GM23338 (cell line): Measurements from ENCODE around the gene INPP5A. TPM values are rescaled to one million over a fixed set of nuclear protein-coding genes. Genes with fewer than 3 reads are reported as not detected.

Experiments
- ATAC-seq: fragments of 200-7000 bp; cut with Tn5 transposase; 3 replicates; pipeline ENCODE4 v1.9.1; 2020
- DNase-seq: peaks from one replicate; pipeline ENCODE4 v3.0.0-alpha.2; 2015; ENCODE audit warnings: low spot score
- H2AFZ ChIP-seq: fragments of 200-600 bp; sonication (generic); 2 replicates; pipeline ENCODE4 v1.8.0; 2016; ENCODE audit warnings: antibody characterized with exemption, mild to moderate bottlenecking, moderate library complexity
- H3F3A ChIP-seq: fragments of 200-600 bp; sonication (generic); replicated peaks from 2 replicates; pipeline ENCODE4 v1.8.0; 2017; ENCODE audit warnings: antibody characterized with exemption, mixed run types, low read depth
- H3K27ac ChIP-seq: fragments of 200-600 bp; sonication (generic); 2 replicates; pipeline ENCODE4 v1.6.1; 2016; ENCODE audit warnings: low read depth
- H3K27me3 ChIP-seq: fragments of 200-600 bp; sonication (generic); 2 replicates; pipeline ENCODE4 v1.8.0; 2016; ENCODE audit warnings: mild to moderate bottlenecking, mixed run types, moderate library complexity; ENCODE audit not compliant: insufficient read depth
- H3K36me3 ChIP-seq: fragments of 200-600 bp; sonication (generic); 2 replicates; pipeline ENCODE4 v1.8.0; 2016; ENCODE audit warnings: mild to moderate bottlenecking; ENCODE audit not compliant: insufficient read depth
- H3K4me1 ChIP-seq: fragments of 200-600 bp; sonication (generic); 2 replicates; pipeline ENCODE4 v1.8.0; 2016; ENCODE audit warnings: mild to moderate bottlenecking, moderate library complexity; ENCODE audit not compliant: insufficient read depth
- H3K4me2 ChIP-seq: fragments of 200-600 bp; sonication (generic); 2 replicates; pipeline ENCODE4 v1.7.1; 2017; ENCODE audit warnings: mixed run types
- H3K4me3 ChIP-seq: fragments of 200-600 bp; sonication (generic); 2 replicates; pipeline ENCODE4 v1.6.1; 2016; ENCODE audit warnings: mixed run types
- H3K79me2 ChIP-seq: fragments of 200-600 bp; sonication (generic); replicated peaks from 2 replicates; pipeline ENCODE4 v1.8.0; 2017; ENCODE audit warnings: mild to moderate bottlenecking; ENCODE audit not compliant: insufficient read depth
- H3K9me2 ChIP-seq: fragments of 200-600 bp; sonication (generic); 2 replicates; pipeline ENCODE4 v1.8.0; 2017; ENCODE audit not compliant: insufficient read depth
- H4K20me1 ChIP-seq: fragments of 200-600 bp; sonication (generic); replicated peaks from 2 replicates; pipeline ENCODE4 v1.8.0; 2017; ENCODE audit warnings: mild to moderate bottlenecking; ENCODE audit not compliant: insufficient read depth
- H3K27ac Mint-ChIP-seq: 2 replicates; pipeline ENCODE4 v1.8.0; 2020; ENCODE audit warnings: inconsistent platforms, mild to moderate bottlenecking, moderate library complexity, mixed read lengths
- H3K27me3 Mint-ChIP-seq: 3 replicates; pipeline ENCODE4 v1.8.0; 2022; ENCODE audit warnings: low read depth, mild to moderate bottlenecking, moderate library complexity, mixed read lengths, inconsistent platforms; ENCODE audit not compliant: insufficient read depth, poor library complexity
- H3K36me3 Mint-ChIP-seq: 3 replicates; pipeline ENCODE4 v1.8.0; 2021; ENCODE audit warnings: low read depth, mild to moderate bottlenecking, inconsistent platforms, moderate library complexity, mixed read lengths
- H3K4me1 Mint-ChIP-seq: 3 replicates; pipeline ENCODE4 v1.8.0; 2020; ENCODE audit warnings: mild to moderate bottlenecking, inconsistent platforms, mixed read lengths
- H3K4me3 Mint-ChIP-seq: 3 replicates; pipeline ENCODE4 v1.8.0; 2021; ENCODE audit warnings: moderate library complexity, mild to moderate bottlenecking, inconsistent platforms, mixed read lengths
- H3K9me3 Mint-ChIP-seq: 3 replicates; pipeline ENCODE4 v1.8.0; 2020; ENCODE audit warnings: moderate library complexity, mild to moderate bottlenecking, inconsistent platforms, mixed read lengths
- CREB1 ChIP-seq: fragments of 250-450 bp; sonication (Bioruptor Pico); IDR thresholded peaks from 2 replicates; pipeline ENCODE4 v1.5.0; 2020; ENCODE audit warnings: low read depth, mild to moderate bottlenecking, moderate library complexity
- EZH2 ChIP-seq: fragments of 200-600 bp; sonication (generic); IDR thresholded peaks from one replicate; pipeline ENCODE4 v1.8.0; 2017; ENCODE audit warnings: antibody characterized with exemption, mild to moderate bottlenecking, low read depth; ENCODE audit not compliant: unreplicated experiment
- EZH2phosphoT487 ChIP-seq: fragments of 200-600 bp; sonication (generic); IDR thresholded peaks from one replicate; pipeline ENCODE4 v1.8.1; 2018; ENCODE audit warnings: antibody characterized with exemption; ENCODE audit not compliant: unreplicated experiment
- NANOG ChIP-seq: IDR thresholded peaks from 2 replicates; pipeline ENCODE4 v1.6.1; 2016; ENCODE audit warnings: antibody characterized with exemption, borderline replicate concordance
- polyA plus RNA-seq: library from polyadenylated mRNA; unstranded; fragments of >200 nt; fragmentation: Nextera tagmentation; extraction: Ambion mirVana; gene quantifications from 2 replicates; pipeline ENCODE4 v1.2.1, GENCODE V29; 2016
- total RNA-seq: library from RNA; depleted of rRNA; stranded (reverse); fragments of >200 nt; shearing (Covaris generic); gene quantifications from 2 replicates; pipeline ENCODE4 v1.2.3, GENCODE V29; 2014
- TF ChIP-seq, protein P1 (sequence below), 2 experiments: fragments of 200-600 bp in 1 of 2; sonication (generic) in 1 of 2; conservative IDR thresholded peaks; 2 replicates each; pipeline versions ENCODE4 v1.5.1 to v1.6.1; 2016 to 2017; ENCODE audit warnings: antibody characterized with exemption in 2 of 2, low read depth in 2 of 2, mild to moderate bottlenecking in 2 of 2, moderate library complexity in 1 of 2

Gene INPP5A
- total and polyA plus RNA-seq, 2 experiments from 2014 or later: 5.9 to 40.6 TPM

- H3F3A ChIP-seq: no peaks in the 10 kb centered on the region
- H3K4me1 ChIP-seq: peaks cover 7% of the 10 kb centered on the region
- Mint-ChIP-seq H3K4me1 (peaks cover 14% of the 10 kb centered on the region), H3K9me3 (no peaks in the 10 kb centered on the region), H3K27ac (no peak overlapping the region), H3K36me3 (no peaks in the 10 kb centered on the region; the same call in 2 of the 3 replicates), H3K27me3 (peaks cover 71% of the 10 kb centered on the region), H3K4me3 (no peak overlapping the region)
- no peak overlapping the region for H2AFZ ChIP-seq
- peak; percentile 90 for TF ChIP-seq EZH2phosphoT487
- TF ChIP-seq EZH2: peak; percentile 78
- TF ChIP-seq, protein P1, sequence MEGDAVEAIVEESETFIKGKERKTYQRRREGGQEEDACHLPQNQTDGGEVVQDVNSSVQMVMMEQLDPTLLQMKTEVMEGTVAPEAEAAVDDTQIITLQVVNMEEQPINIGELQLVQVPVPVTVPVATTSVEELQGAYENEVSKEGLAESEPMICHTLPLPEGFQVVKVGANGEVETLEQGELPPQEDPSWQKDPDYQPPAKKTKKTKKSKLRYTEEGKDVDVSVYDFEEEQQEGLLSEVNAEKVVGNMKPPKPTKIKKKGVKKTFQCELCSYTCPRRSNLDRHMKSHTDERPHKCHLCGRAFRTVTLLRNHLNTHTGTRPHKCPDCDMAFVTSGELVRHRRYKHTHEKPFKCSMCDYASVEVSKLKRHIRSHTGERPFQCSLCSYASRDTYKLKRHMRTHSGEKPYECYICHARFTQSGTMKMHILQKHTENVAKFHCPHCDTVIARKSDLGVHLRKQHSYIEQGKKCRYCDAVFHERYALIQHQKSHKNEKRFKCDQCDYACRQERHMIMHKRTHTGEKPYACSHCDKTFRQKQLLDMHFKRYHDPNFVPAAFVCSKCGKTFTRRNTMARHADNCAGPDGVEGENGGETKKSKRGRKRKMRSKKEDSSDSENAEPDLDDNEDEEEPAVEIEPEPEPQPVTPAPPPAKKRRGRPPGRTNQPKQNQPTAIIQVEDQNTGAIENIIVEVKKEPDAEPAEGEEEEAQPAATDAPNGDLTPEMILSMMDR (conservative IDR thresholded peaks at IDR 0.05; ENCODE audit: low read depth in 2 of 2): no peak
- peak overlapping the region; percentile 58 for H3K4me3 ChIP-seq
- H3K4me2 ChIP-seq: peak overlapping the region; percentile 74
- DNase-seq (peak; percentile 71), ATAC-seq (peak; percentile 13)
- peaks cover 12% of the 10 kb centered on the region for H4K20me1 ChIP-seq
- H3K79me2 ChIP-seq: no peaks in the 10 kb centered on the region
- H3K27me3 ChIP-seq: peaks cover 82% of the 10 kb centered on the region
- H3K9me2 ChIP-seq: no peaks in the 10 kb centered on the region
- H3K36me3 ChIP-seq: no peaks in the 10 kb centered on the region
- H3K27ac ChIP-seq: no peak overlapping the region
Observed at GRCh38 chr10:132786884-132787494, 249.4 kb downstream of the INPP5A start.

GRCh38 chr10:132787495-132788179 lies 250.1 kb downstream of the INPP5A start:
- H3K4me2 ChIP-seq: peak overlapping the region; percentile 84
- H3K4me1 ChIP-seq: peaks cover 7% of the 10 kb centered on the region
- Mint-ChIP-seq H3K36me3 (no peaks in the 10 kb centered on the region; the same call in 2 of the 3 replicates), H3K27me3 (peaks cover 65% of the 10 kb centered on the region), H3K9me3 (no peaks in the 10 kb centered on the region), H3K27ac (no peak overlapping the region), H3K4me1 (peaks cover 14% of the 10 kb centered on the region), H3K4me3 (peak overlapping the region; percentile 41; the same call in 2 of the 3 replicates)
- no peaks in the 10 kb centered on the region for H3K9me2 ChIP-seq
- H3K36me3 ChIP-seq: no peaks in the 10 kb centered on the region
- ATAC-seq (peak; percentile 56), DNase-seq (peak; percentile 83)
- peaks cover 10% of the 10 kb centered on the region; the same call in 1 of the 2 replicates for H4K20me1 ChIP-seq
- H3K27me3 ChIP-seq: peaks cover 76% of the 10 kb centered on the region
- H2AFZ ChIP-seq: no peak overlapping the region
- H3K4me3 ChIP-seq: peak overlapping the region; percentile 58
- TF ChIP-seq NANOG (no peak), EZH2phosphoT487 (peak; percentile 60)
- H3K79me2 ChIP-seq: no peaks in the 10 kb centered on the region
- H3K27ac ChIP-seq: no peak overlapping the region
- no peaks in the 10 kb centered on the region for H3F3A ChIP-seq

DNA sequence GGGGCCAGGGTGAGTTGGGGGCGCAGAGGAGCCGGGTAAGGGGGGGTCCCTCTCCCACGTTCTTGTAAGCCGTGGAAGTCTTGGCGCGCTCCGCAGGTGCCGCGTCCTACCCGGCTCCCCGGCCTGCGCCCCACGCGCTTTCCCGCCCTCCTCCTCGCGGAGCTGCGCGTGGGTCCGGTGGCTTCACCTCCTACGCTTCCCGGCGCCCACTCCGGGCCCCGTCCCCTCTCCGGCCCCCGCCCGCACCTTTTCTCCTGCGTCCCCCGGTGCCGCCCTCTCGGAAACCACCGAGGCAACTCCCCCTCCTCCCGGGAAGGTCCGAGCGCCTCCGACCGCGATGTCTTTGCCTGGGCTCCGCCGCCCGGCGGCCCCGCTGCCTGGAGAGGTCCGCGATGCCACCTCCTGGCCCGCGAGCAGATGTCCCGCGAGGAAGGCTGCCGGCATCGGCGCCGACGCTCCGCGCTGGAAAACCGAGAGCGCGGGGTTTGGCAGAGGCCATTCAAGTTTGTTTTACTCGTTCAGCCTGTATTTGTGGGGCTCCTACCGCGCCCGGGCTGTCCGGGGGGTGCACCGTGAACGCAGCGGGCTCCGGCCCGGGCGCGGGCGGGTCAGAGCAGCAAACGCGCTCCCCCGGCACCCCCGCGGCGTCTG lies 250.7 kb downstream of the INPP5A start:
- Histone ChIP-seq H3K4me2 (peak overlapping the region; percentile 84), H3K79me2 (no peaks in the 10 kb centered on the region), H4K20me1 (0 out of 2 replicates have a peak, but pooled peaks cover 6% of the 10 kb centered on the region), H3F3A (no peaks in the 10 kb centered on the region), H3K27me3 (peaks cover 69% of the 10 kb centered on the region), H3K9me2 (no peaks in the 10 kb centered on the region), H3K4me1 (peaks cover 7% of the 10 kb centered on the region), H3K36me3 (no peaks in the 10 kb centered on the region), H2AFZ (peak overlapping the region; percentile 59; the same call in 1 of the 2 replicates), H3K4me3 (peak overlapping the region; percentile 58), H3K27ac (no peak overlapping the region)
- ATAC-seq (peak; percentile 20), DNase-seq (peak; percentile 65)
- Mint-ChIP-seq H3K27me3 (peaks cover 62% of the 10 kb centered on the region), H3K27ac (no peak overlapping the region), H3K4me3 (peak overlapping the region; percentile 46; the same call in 2 of the 3 replicates), H3K9me3 (no peaks in the 10 kb centered on the region), H3K4me1 (peaks cover 7% of the 10 kb centered on the region), H3K36me3 (no peaks in the 10 kb centered on the region)
- TF ChIP-seq, protein P1 (conservative IDR thresholded peaks at IDR 0.05; ENCODE audit: low read depth in 2 of 2): peak in 1 of 2 experiments; percentile 16; a peak in 1 of 4 replicates
- TF ChIP-seq EZH2: peak; percentile 86
- TF ChIP-seq CREB1 (CRISPR knock-in tag): no peak
